ENCODE data around the gene CEBPB.

The CEBPB gene

DNA sequence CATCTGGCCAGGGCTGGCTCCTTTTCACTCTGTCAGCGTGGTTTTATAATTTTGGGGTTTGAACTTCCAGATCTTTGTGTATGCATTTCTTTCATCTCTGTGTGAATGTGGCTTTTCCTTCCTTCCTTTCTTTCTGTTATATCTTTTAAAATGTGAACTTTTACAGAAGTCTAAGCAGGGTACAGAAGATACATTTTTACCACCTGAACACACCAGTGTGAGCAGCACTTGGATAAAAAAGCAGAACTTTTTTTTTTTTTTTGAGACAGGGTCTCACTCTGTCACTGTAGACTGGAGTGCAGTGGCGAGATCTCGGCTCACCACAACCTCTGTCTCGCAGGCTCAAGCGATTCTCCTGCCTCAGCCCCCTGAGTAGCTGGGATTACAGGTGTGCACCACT, 20.5 kb downstream of the CEBPB start:
- Histone ChIP-seq H3K27me3 (no peaks in the 10 kb centered on the region), H3K4me3 (ENCODE audit: low read depth, low read length) (no peak overlapping the region), H3K36me3 (no peaks in the 10 kb centered on the region), H3K4me1 (no peaks in the 10 kb centered on the region), H3K9me3 (no peaks in the 10 kb centered on the region; the same call in 1 of the 2 replicates)
- no peak for DNase-seq
- no peak for TF ChIP-seq CTCF (IDR thresholded peaks at IDR 0.05; ENCODE audit: low read depth, low read length)

GRCh38 chr20:50213531-50214106, 23.0 kb downstream of the CEBPB start:
- Histone ChIP-seq H3K27me3 (no peaks in the 10 kb centered on the region), H3K9me3 (no peaks in the 10 kb centered on the region), H3K4me3 (ENCODE audit: low read depth, low read length) (no peak overlapping the region), H3K36me3 (no peaks in the 10 kb centered on the region), H3K4me1 (no peaks in the 10 kb centered on the region)
- no peak for DNase-seq
- TF ChIP-seq CTCF (IDR thresholded peaks at IDR 0.05; ENCODE audit: low read depth, low read length): no peak

DNA sequence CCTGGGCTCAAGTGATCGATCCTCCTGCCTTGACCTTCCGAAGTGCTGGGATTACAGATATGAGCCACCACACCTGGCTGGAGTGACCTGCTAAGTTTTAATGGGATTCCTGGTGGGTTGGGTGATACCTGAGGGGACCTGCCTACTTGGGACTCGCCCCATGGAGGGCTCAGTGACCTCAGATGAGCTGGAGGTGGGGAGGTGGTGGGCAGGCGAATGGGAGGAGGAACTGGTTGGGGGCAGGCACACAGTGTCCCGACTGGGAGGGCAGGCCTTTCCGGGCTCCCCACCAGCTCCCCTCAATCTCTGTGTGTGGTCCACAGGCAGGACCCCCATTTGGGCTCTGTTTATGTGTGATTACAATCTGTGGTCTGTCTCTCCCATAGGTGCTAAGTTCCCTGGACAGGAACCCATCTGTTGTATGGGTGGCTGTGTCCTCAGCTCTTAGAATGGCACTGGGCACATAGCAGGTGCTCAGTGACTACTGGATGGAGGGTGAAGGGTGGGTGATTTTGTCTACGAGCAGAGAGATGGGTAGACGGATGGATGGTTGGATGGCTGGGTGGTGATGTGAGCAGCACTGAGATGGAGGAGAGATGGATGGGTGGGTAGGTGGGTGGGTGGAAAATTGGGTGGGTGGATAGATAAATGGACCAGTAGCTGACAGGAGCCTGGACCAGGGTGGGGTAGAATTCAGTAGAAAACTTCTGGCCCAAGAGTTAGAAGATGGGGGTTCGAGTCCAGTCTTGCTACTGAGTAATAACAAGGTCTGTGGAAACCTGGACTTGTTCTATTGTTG, 23.8 kb downstream of the CEBPB start:
- Histone ChIP-seq H3K27me3 (no peaks in the 10 kb centered on the region), H3K36me3 (no peaks in the 10 kb centered on the region), H3K4me1 (no peaks in the 10 kb centered on the region), H3K9me3 (no peaks in the 10 kb centered on the region), H3K4me3 (ENCODE audit: low read depth, low read length) (no peak overlapping the region)
- no peak for DNase-seq
- TF ChIP-seq CTCF (IDR thresholded peaks at IDR 0.05; ENCODE audit: low read depth, low read length): no peak

DNA sequence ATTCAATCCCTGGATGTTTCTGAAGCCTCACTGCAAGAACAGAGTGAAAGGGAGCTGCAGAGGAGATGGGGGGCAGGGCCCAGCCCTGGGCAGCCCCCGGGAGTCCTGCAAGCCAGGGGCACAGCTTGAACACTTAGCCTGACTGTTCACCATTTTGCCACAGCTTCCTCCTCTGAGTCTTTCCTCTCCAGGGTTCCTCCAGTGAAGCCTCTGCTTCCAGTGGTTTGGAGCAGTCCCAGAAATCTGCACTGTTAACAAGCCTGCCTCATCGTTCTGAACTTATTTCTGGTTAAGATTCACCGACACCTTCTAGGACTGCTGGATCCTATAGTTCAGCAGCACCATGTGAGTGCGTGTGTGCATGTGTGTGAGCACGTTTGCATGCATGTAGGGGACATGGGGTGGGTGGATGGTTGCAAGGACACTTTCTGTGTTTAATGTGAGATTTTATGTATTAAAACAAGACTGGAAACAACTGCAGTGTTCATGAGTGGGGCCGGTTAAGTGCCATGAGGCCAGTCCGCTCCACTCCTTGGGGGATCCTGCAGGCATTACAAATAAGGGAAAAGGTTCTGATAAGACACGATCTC, 24.6 kb downstream of the CEBPB start:
- no peak for DNase-seq
- Histone ChIP-seq H3K27me3 (no peaks in the 10 kb centered on the region), H3K36me3 (no peaks in the 10 kb centered on the region), H3K9me3 (no peaks in the 10 kb centered on the region), H3K4me1 (no peaks in the 10 kb centered on the region), H3K4me3 (ENCODE audit: low read depth, low read length) (no peak overlapping the region)
- TF ChIP-seq CTCF (IDR thresholded peaks at IDR 0.05; ENCODE audit: low read depth, low read length): no peak

DNA sequence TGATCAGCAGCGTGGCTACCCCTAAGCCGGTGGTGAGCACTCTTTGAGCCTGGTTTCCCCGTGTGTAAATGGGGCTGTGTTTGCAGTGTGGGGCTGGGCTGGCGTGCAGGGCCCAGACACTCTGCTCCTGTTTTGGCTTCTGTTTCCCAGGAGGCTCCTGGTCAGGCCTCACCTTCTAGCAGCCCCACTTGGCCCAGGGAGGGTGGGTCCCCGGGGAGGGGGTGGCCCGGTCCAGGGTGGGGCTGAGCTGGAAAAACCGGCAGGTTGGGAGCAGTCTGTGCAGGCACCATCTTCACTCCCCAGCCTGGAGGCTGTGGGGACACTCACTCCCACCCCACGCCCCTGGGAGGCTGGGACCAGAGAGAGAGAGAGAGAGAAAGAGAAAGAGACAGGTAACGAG, 25.3 kb downstream of the CEBPB start:
- H3K4me3 ChIP-seq (ENCODE audit: low read depth, low read length): no peak overlapping the region
- H3K36me3 ChIP-seq: no peaks in the 10 kb centered on the region
- no peak for TF ChIP-seq CTCF (IDR thresholded peaks at IDR 0.05; ENCODE audit: low read depth, low read length)
- no peaks in the 10 kb centered on the region for H3K4me1 ChIP-seq
- no peaks in the 10 kb centered on the region for H3K27me3 ChIP-seq
- H3K9me3 ChIP-seq: no peaks in the 10 kb centered on the region
- no peak for DNase-seq

Data from BE2C (cell line).